Posterior vena cava (tissue), 2 donors: ENCODE measurements around the gene SPEN. TPM values are rescaled to one million over a fixed set of nuclear protein-coding genes. Genes with fewer than 3 reads are reported as not detected.

ENCODE experiments used
- total RNA-seq, 2 donors: library from RNA; stranded (reverse); fragmentation: NEBNext Ultra II Directional; extraction: Animal tissue kit (Norgen Biotek cat#: 25700); gene quantifications; one replicate each; pipeline ENCODE4 v1.2.1, GENCODE V29; 2021
- donor health status: DM: yes; HTN: yes; CAD: no.
- donor health status: DM: yes; HTN: yes; CAD: no.

The SPEN gene
- total RNA-seq, 2 donors from 2014 or later, result 59.9 to 68.5 TPM

Other genes with a start within 250 kb of the SPEN start
- gene DDI2, start 230.2 kb upstream of the SPEN start, total RNA-seq, result 10 to 100 TPM; 23.8 to 27.4 TPM
- gene PLEKHM2, start 163.4 kb upstream of the SPEN start, total RNA-seq, result 10 to 100 TPM; 62.6 to 75.9 TPM
- 1 to 10 TPM; 1.2 to 1.6 TPM for gene SLC25A34, start 111.4 kb upstream of the SPEN start, total RNA-seq
- not detected for gene TMEM82, start 105.2 kb upstream of the SPEN start, total RNA-seq
- 100 to 1,000 TPM; 224 to 328 TPM for gene FBLIM1, start 88.9 kb upstream of the SPEN start, total RNA-seq
- gene UQCRHL, start 40.1 kb upstream of the SPEN start, total RNA-seq, result under 1 TPM; 0.71 to 0.88 TPM
- 10 to 100 TPM; 31.6 to 38.7 TPM for gene ZBTB17, start 128.4 kb downstream of the SPEN start, total RNA-seq
- gene SRARP, start 156.5 kb downstream of the SPEN start, total RNA-seq, result not detected
- gene HSPB7, start 170.3 kb downstream of the SPEN start, total RNA-seq, result 100 to 1,000 TPM; 272 to 588 TPM
- gene CLCNKA, start 174.3 kb downstream of the SPEN start, total RNA-seq, result under 1 TPM; 0.51 to 0.90 TPM
- under 1 TPM; 0.62 to 0.88 TPM for gene CLCNKB, start 196.1 kb downstream of the SPEN start, total RNA-seq
- gene FAM131C, start 225.9 kb downstream of the SPEN start, total RNA-seq, result 1 to 10 TPM in 1 of 2 donors, under 1 TPM in 1; 0.88 to 1.2 TPM